ENCODE measurements around the gene SHC1. TPM values are rescaled to one million over a fixed set of nuclear protein-coding genes. Genes with fewer than 3 reads are reported as not detected.

The SHC1 gene
- total and polyA plus RNA-seq, 2 experiments from 2014 or later: 66.8 to 80.3 TPM

DNA sequence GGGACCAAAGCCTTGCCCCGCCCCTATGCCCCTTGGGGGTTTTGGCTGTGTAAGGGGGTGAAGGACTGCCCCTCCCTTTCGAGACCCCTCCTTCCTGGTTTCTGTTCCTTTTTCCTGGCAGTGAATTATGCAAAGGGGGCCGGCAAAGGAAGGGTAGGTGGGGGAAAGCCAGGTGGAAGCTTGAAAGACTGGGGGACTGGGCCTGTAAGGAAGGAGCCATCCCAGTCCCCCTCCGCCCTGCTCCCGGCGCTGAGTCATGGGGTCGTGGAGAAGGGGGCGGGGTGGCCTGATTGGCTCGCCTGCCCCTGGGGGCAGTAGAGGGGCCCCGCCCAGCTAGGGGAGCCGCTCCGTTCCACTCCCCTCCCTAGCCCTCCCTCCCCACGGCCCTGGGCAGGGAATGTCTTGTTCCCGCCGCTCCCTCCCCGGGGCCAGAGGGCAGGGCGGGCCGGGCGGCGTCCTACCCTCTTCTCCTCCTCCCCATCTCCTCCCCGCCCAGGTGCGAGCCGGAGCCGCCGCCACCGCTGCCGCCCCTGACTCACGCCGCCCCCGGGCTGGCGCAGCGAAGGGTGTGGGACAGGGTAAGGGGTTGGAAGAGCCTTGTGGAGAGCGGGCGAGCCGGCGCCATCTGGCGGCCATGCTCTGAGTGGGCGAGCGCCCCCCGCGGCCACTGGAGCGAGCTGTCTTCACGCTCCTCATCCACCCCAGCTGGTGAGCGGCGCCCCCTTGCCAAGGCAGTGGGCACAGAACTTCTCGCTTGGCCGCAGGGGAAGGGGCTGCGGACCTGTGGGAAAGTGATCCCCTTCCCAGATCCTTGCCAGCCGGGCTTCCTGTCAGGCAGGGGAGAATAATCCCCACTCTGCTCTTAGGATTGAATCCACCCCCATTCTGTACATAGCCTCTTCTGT is 46.7 kb upstream of the SHC1 start:
- TF ChIP-seq, protein P1, sequence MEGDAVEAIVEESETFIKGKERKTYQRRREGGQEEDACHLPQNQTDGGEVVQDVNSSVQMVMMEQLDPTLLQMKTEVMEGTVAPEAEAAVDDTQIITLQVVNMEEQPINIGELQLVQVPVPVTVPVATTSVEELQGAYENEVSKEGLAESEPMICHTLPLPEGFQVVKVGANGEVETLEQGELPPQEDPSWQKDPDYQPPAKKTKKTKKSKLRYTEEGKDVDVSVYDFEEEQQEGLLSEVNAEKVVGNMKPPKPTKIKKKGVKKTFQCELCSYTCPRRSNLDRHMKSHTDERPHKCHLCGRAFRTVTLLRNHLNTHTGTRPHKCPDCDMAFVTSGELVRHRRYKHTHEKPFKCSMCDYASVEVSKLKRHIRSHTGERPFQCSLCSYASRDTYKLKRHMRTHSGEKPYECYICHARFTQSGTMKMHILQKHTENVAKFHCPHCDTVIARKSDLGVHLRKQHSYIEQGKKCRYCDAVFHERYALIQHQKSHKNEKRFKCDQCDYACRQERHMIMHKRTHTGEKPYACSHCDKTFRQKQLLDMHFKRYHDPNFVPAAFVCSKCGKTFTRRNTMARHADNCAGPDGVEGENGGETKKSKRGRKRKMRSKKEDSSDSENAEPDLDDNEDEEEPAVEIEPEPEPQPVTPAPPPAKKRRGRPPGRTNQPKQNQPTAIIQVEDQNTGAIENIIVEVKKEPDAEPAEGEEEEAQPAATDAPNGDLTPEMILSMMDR (IDR thresholded peaks at IDR 0.05; ENCODE audit: low read depth, low read length): peak; percentile 99
- Histone ChIP-seq H3K36me3 (peaks cover 3% of the 10 kb centered on the region), H3K4me3 (peak overlapping the region; percentile 39), H3K27me3 (no peaks in the 10 kb centered on the region), H3K27ac (no peak overlapping the region), H3K4me1 (ENCODE audit: low read depth) (peaks cover 10% of the 10 kb centered on the region), H3K9me3 (ENCODE audit: low read depth) (no peaks in the 10 kb centered on the region)
- peak; percentile 87 to 91 for DNase-seq (ENCODE audit: low read depth in 1 of 2, low spot score in 1 of 2)

DNA sequence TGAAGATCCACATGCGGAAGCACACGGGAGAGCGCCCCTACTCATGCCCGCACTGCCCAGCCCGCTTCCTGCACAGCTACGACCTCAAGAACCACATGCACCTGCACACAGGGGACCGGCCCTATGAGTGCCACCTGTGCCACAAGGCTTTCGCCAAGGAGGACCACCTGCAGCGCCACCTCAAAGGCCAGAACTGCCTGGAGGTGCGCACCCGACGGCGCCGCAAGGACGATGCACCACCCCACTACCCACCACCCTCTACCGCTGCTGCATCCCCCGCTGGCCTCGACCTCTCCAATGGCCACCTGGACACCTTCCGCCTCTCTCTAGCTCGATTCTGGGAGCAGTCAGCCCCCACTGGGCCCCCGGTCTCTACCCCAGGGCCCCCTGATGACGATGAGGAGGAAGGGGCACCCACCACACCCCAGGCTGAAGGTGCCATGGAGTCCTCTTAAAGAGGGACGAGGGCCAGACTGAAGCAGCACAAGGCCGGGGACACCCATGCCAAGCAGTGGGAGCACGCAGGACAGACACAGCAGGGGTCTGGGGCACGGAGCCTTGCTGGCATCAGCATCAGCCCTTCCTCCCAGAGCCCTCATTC is 45.8 kb upstream of the SHC1 start:
- Histone ChIP-seq H3K36me3 (peaks cover 3% of the 10 kb centered on the region), H3K9me3 (ENCODE audit: low read depth) (no peaks in the 10 kb centered on the region), H3K27ac (no peak overlapping the region), H3K4me3 (no peak overlapping the region), H3K4me1 (ENCODE audit: low read depth) (peaks cover 10% of the 10 kb centered on the region), H3K27me3 (no peaks in the 10 kb centered on the region)
- TF ChIP-seq, protein P1 (IDR thresholded peaks at IDR 0.05; ENCODE audit: low read depth, low read length): no peak
- no peak for DNase-seq (ENCODE audit: low read depth in 1 of 2, low spot score in 1 of 2)

DNA sequence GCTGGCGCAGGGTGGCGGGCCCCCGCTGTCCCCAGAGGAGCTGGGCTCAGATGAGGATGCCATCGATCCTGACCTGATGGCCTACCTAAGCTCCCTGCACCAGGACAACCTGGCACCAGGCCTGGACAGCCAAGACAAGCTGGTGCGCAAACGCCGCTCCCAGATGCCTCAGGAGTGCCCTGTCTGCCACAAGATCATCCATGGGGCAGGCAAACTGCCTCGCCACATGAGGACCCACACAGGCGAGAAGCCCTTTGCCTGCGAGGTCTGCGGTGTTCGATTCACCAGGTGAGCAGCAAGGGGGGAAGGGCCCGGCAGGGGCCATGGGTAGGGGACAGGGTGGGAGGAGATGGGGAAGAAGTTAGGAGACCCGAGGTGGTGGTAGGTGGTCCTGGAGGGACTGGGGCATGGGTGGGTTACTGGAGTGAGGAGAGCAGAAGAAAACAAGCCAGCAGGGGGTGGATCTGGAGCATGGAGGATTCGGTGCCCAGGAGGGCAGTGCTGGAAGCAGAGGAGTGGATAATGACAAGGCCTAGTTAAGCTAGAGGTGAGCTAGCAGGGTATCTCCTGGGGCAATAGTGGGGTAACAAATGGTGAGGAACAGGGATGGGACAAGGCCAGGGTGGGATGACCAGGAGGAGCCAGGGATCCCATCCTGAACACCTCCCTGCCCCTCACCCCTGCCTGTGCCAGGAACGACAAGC is 45.1 kb upstream of the SHC1 start:
- TF ChIP-seq, protein P1 (IDR thresholded peaks at IDR 0.05; ENCODE audit: low read depth, low read length): no peak
- Histone ChIP-seq H3K4me1 (ENCODE audit: low read depth) (peaks cover 10% of the 10 kb centered on the region), H3K27me3 (no peaks in the 10 kb centered on the region), H3K4me3 (no peak overlapping the region), H3K27ac (no peak overlapping the region), H3K9me3 (ENCODE audit: low read depth) (no peaks in the 10 kb centered on the region), H3K36me3 (peaks cover 3% of the 10 kb centered on the region)
- no peak for DNase-seq (ENCODE audit: low read depth in 1 of 2, low spot score in 1 of 2)

DNA sequence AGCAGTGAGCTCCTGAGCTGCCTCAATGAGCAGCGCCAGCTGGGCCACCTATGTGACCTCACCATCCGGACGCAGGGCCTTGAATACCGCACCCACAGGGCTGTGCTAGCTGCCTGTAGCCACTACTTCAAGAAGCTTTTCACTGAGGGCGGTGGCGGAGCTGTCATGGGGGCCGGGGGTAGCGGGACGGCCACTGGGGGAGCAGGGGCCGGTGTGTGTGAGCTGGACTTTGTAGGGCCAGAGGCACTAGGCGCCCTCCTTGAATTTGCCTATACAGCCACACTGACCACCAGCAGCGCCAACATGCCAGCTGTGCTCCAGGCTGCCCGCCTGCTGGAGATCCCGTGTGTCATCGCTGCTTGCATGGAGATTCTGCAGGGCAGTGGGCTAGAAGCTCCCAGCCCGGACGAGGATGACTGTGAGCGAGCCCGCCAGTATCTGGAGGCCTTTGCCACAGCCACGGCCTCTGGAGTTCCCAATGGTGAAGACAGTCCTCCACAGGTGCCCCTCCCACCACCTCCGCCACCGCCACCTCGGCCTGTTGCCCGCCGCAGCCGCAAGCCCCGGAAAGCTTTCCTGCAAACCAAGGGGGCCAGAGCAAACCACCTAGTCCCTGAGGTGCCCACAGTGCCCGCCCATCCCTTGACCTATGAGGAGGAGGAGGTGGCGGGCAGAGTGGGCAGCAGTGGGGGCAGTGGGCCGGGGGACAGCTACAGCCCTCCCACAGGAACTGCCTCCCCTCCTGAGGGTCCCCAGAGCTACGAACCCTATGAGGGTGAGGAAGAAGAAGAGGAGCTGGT is 44.4 kb upstream of the SHC1 start:
- TF ChIP-seq, protein P1 (IDR thresholded peaks at IDR 0.05; ENCODE audit: low read depth, low read length): no peak
- Histone ChIP-seq H3K4me1 (ENCODE audit: low read depth) (peaks cover 10% of the 10 kb centered on the region), H3K4me3 (no peak overlapping the region), H3K9me3 (ENCODE audit: low read depth) (no peaks in the 10 kb centered on the region), H3K36me3 (peaks cover 3% of the 10 kb centered on the region), H3K27me3 (no peaks in the 10 kb centered on the region), H3K27ac (no peak overlapping the region)
- no peak for DNase-seq (ENCODE audit: low read depth in 1 of 2, low spot score in 1 of 2)

DNA sequence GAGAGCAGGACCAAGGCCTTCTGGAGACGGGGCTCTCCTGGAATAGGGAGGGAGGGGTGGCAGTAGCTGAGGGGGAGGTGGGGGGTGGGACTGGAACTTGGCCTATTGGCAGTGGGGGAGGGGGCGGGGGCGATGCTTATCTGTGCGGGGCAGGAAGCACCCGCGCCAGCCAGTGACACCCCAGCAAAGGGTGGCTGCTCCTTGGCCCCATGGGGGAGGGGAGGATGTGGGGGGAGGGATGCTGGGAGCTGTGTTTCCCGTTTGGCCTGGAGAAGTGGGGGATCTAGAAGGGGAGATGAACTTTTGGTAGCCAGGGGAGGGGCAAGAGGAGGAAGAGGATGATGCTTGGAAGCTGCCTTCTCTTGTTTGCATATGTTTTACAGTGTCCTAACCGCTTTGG is 43.1 kb upstream of the SHC1 start:
- peaks cover 3% of the 10 kb centered on the region for H3K36me3 ChIP-seq
- peaks cover 1% of the 10 kb centered on the region for H3K4me1 ChIP-seq (ENCODE audit: low read depth)
- TF ChIP-seq, protein P1 (IDR thresholded peaks at IDR 0.05; ENCODE audit: low read depth, low read length): no peak
- no peak for DNase-seq (ENCODE audit: low read depth in 1 of 2, low spot score in 1 of 2)
- no peak overlapping the region for H3K27ac ChIP-seq
- no peaks in the 10 kb centered on the region for H3K27me3 ChIP-seq
- no peaks in the 10 kb centered on the region for H3K9me3 ChIP-seq (ENCODE audit: low read depth)
- no peak overlapping the region for H3K4me3 ChIP-seq

Measured in cardiac muscle cell (in vitro differentiated cells and primary cell).